Thyroid gland (tissue), 4 donors: Measurements from ENCODE around the gene SPEM3. TPM values are rescaled to one million over a fixed set of nuclear protein-coding genes. Genes with fewer than 3 reads are reported as not detected.

ENCODE experiments used
- DNase-seq, 2 donors: peaks; one replicate each; pipeline ENCODE4 v3.0.0-alpha.2; 2019
- H3K27ac ChIP-seq, 3 donors: fragments of 200-600 bp; sonication (generic); 1 replicate in 2 of 3; 2 replicates in 1 of 3; pipeline ENCODE4 v1.5.1; 2016 to 2019; ENCODE audit warnings: mild to moderate bottlenecking in 1 of 3, moderate library complexity in 1 of 3
- H3K27me3 ChIP-seq: fragments of 200-600 bp; sonication (generic); one replicate; pipeline ENCODE4 v1.5.1; 2019
- H3K36me3 ChIP-seq, 2 donors: fragments of 200-600 bp; sonication (generic); one replicate each; pipeline ENCODE4 v1.5.1; 2016 to 2019
- H3K4me1 ChIP-seq, 2 donors: fragments of 200-600 bp; sonication (generic); one replicate each; pipeline ENCODE4 v1.5.1; 2017 to 2019
- H3K4me3 ChIP-seq, 3 donors: fragments of 200-600 bp; sonication (generic); replicated peaks in 1 of 3; 1 replicate in 2 of 3; 2 replicates in 1 of 3; pipeline ENCODE4 v1.5.1; 2016; ENCODE audit warnings: mild to moderate bottlenecking in 1 of 3
- H3K9me3 ChIP-seq: fragments of 200-600 bp; sonication (generic); one replicate; pipeline ENCODE4 v1.5.1; 2017
- CTCF ChIP-seq, 6 experiments: fragments of 200-600 bp in 3 of 6; fragments of 450-650 bp in 3 of 6; sonication (generic) in 3 of 6; IDR thresholded peaks; one replicate each; pipeline ENCODE4 v1.5.1; 2016 to 2019; ENCODE audit warnings: antibody characterized with exemption in 6 of 6, mild to moderate bottlenecking in 2 of 6, inconsistent platforms in 1 of 6, moderate library complexity in 1 of 6
- POLR2A ChIP-seq, 2 donors: fragments of 450-650 bp; IDR thresholded peaks; one replicate each; pipeline ENCODE4 v1.6.1; 2017; ENCODE audit warnings: antibody characterized with exemption in 2 of 2, mild to moderate bottlenecking in 2 of 2, moderate library complexity in 1 of 2
- WGBS, 2 donors: methylation state at CpG; one replicate each; pipeline ENCODE4 v1.1.5; 2017; 5-methylcytosine and 5-hydroxymethylcytosine counted together
- intact Hi-C: fragments of 100-400 bp; cut with DNase I; formaldehyde crosslinking; loops from one replicate; pipeline ENCODE4 v1.15.1; 2023
- total RNA-seq, 4 donors: library from RNA; depleted of rRNA; stranded (reverse); fragments of >200 nt; gene quantifications; one replicate each; pipeline ENCODE4 v1.2.3, GENCODE V29; 2016

SPEM3 gene
- total RNA-seq, 4 donors from 2014 or later = not detected

GRCh38 chr17:7405350-7406234, 23.1 kb upstream of the SPEM3 start:
- H3K4me1 ChIP-seq = peaks cover 9 to 19% of the 10 kb centered on the region in 2 donors
- 23 to 24% methylated on average over 19 to 22 of the region's 38 CpGs for WGBS, 2 donors
- intact Hi-C loops = no loop called here

GRCh38 chr17:7406235-7406825, 22.3 kb upstream of the SPEM3 start:
- Histone ChIP-seq H3K27me3 (no peaks in the 10 kb centered on the region), H3K36me3 (no peaks in the 10 kb centered on the region), H3K4me3 (no peak overlapping the region), H3K9me3 (no peaks in the 10 kb centered on the region), H3K27ac (peak overlapping the region in 1 of 3 donors; percentile 81), H3K4me1 (peaks cover 9 to 19% of the 10 kb centered on the region in 2 donors)
- WGBS, 2 donors = 35 to 64% methylated on average over 4 to 7 of the region's 12 CpGs
- intact Hi-C loops = no loop called here
- TF ChIP-seq POLR2A (IDR thresholded peaks at IDR 0.05) (no peak), CTCF (IDR thresholded peaks at IDR 0.05) (no peak)
- no peak for DNase-seq

More at GRCh38 chr17:7405350-7406234, 23.1 kb upstream of the SPEM3 start:
- no peaks in the 10 kb centered on the region for H3K9me3 ChIP-seq
- TF ChIP-seq CTCF (IDR thresholded peaks at IDR 0.05) (no peak), POLR2A (IDR thresholded peaks at IDR 0.05) (no peak)
- no peaks in the 10 kb centered on the region for H3K27me3 ChIP-seq
- peak overlapping the region in 2 of 3 donors; percentile 42 to 57 for H3K4me3 ChIP-seq
- peak overlapping the region; percentile 55 to 84 (median 81) for H3K27ac ChIP-seq
- no peaks in the 10 kb centered on the region for H3K36me3 ChIP-seq
- DNase-seq = no peak

- Histone ChIP-seq H3K4me1 (peaks cover 9 to 19% of the 10 kb centered on the region in 2 donors), H3K36me3 (no peaks in the 10 kb centered on the region), H3K27ac (no peak overlapping the region), H3K9me3 (no peaks in the 10 kb centered on the region), H3K27me3 (no peaks in the 10 kb centered on the region), H3K4me3 (no peak overlapping the region)
- intact Hi-C loops = no loop called here
- no peak for DNase-seq
- TF ChIP-seq CTCF (IDR thresholded peaks at IDR 0.05) = no peak
- 84 to 88% methylated on average over 13 of the region's 13 CpGs for WGBS, 2 donors
These were observed 21.6 kb upstream of the SPEM3 start for GRCh38 chr17:7407082-7407481.

GRCh38 chr17:7407485-7408251, 21.0 kb upstream of the SPEM3 start, which contains the start of gene NLGN2:
Gene NLGN2 (plus strand): TSS chr17:7407845. CDS start chr17:7408256, 411 bp downstream.
- Histone ChIP-seq H3K9me3 (no peaks in the 10 kb centered on the region), H3K27me3 (no peaks in the 10 kb centered on the region), H3K4me3 (no peak within 1 kb of the TSS), H3K4me1 (peaks cover 7 to 15% of the 10 kb centered on the region in 2 donors), H3K27ac (no peak within 1 kb of the TSS), H3K36me3 (no peaks in the 10 kb centered on the region)
- intact Hi-C loops = no loop called here
- TF ChIP-seq POLR2A (IDR thresholded peaks at IDR 0.05) = no peak
- no peak for TF ChIP-seq CTCF (IDR thresholded peaks at IDR 0.05)
- WGBS, 2 donors = 56% methylated on average over 9 to 11 of the region's 12 CpGs
- DNase-seq = no peak
